GM21528 (cell line): ENCODE measurements around the gene FMN1.

Experiments
- ATAC-seq: cut with Tn5 transposase; IDR thresholded peaks from one replicate; pipeline ENCODE4 v1.9.1; 2021; ENCODE audit warnings: mild to moderate bottlenecking, moderate library complexity; ENCODE audit not compliant: unreplicated experiment, low FRiP score

FMN1 gene

GRCh38 chr15:32991619-32992111 lies 202.8 kb downstream of the FMN1 start:
- no peak for ATAC-seq

GRCh38 chr15:32990071-32990470 lies 204.4 kb downstream of the FMN1 start:
- ATAC-seq, result no peak

GRCh38 chr15:32987067-32987466 lies 207.4 kb downstream of the FMN1 start:
- no peak for ATAC-seq

GRCh38 chr15:32986147-32986546 lies 208.4 kb downstream of the FMN1 start:
- no peak for ATAC-seq

GRCh38 chr15:32983679-32984078 lies 210.8 kb downstream of the FMN1 start:
- no peak for ATAC-seq

- ATAC-seq, result no peak
These were observed 212.5 kb downstream of the FMN1 start for GRCh38 chr15:32982001-32982400.

GRCh38 chr15:32981536-32981935 lies 213.0 kb downstream of the FMN1 start:
- no peak for ATAC-seq

- no peak for ATAC-seq
These were observed 214.8 kb downstream of the FMN1 start for GRCh38 chr15:32979710-32980109.

GRCh38 chr15:32977506-32977905 lies 217.0 kb downstream of the FMN1 start:
- ATAC-seq, result no peak

- ATAC-seq, result no peak
These were observed 219.8 kb downstream of the FMN1 start for GRCh38 chr15:32974691-32975090.

- ATAC-seq, result no peak
These were observed 221.8 kb downstream of the FMN1 start for GRCh38 chr15:32972686-32973085.

- no peak for ATAC-seq
These were observed 223.7 kb downstream of the FMN1 start for GRCh38 chr15:32970847-32971246.

GRCh38 chr15:32967521-32967920 lies 227.0 kb downstream of the FMN1 start:
- ATAC-seq, result no peak

GRCh38 chr15:32966512-32966911 lies 228.0 kb downstream of the FMN1 start:
- ATAC-seq, result no peak

- ATAC-seq, result no peak
These were observed 228.6 kb downstream of the FMN1 start for GRCh38 chr15:32965897-32966296.

- no peak for ATAC-seq
These were observed 235.4 kb downstream of the FMN1 start for GRCh38 chr15:32959077-32959476.

- no peak for ATAC-seq
These were observed 237.3 kb downstream of the FMN1 start for GRCh38 chr15:32957219-32957618.

- ATAC-seq, result no peak
These were observed 237.8 kb downstream of the FMN1 start for GRCh38 chr15:32956711-32957110.

GRCh38 chr15:32956006-32956405 lies 238.5 kb downstream of the FMN1 start:
- no peak for ATAC-seq

- no peak for ATAC-seq
These were observed 241.0 kb downstream of the FMN1 start for GRCh38 chr15:32953533-32953910.

GRCh38 chr15:32952901-32953532 lies 241.5 kb downstream of the FMN1 start:
- no peak for ATAC-seq

- no peak for ATAC-seq
These were observed 242.6 kb downstream of the FMN1 start for GRCh38 chr15:32951736-32952464.
